ES-I3 (cell line): ENCODE data around the gene IFNE.
"Not testable (repeated sequence)": the region's sequence is repeated elsewhere in the genome, so short reads cannot be mapped to it uniquely, and the experiment has no call there.

Experiments
- H3K36me3 ChIP-seq: 2 replicates; pipeline ENCODE4 v1.6.1; 2013; ENCODE audit warnings: mild to moderate bottlenecking, low read length, control low read depth, moderate library complexity; ENCODE audit not compliant: insufficient read depth
- H3K4me1 ChIP-seq: 2 replicates; pipeline ENCODE4 v1.6.1; 2013; ENCODE audit warnings: mild to moderate bottlenecking, control low read depth, low read length; ENCODE audit not compliant: insufficient read depth
- H3K9ac ChIP-seq: 2 replicates; pipeline ENCODE4 v1.6.1; 2013; ENCODE audit warnings: low read depth, mild to moderate bottlenecking, low read length, moderate library complexity
- H3K9me3 ChIP-seq: 2 replicates; pipeline ENCODE4 v1.6.1; 2013; ENCODE audit warnings: mild to moderate bottlenecking, low read length, moderate library complexity; ENCODE audit not compliant: control insufficient read depth, insufficient read depth

IFNE gene

DNA sequence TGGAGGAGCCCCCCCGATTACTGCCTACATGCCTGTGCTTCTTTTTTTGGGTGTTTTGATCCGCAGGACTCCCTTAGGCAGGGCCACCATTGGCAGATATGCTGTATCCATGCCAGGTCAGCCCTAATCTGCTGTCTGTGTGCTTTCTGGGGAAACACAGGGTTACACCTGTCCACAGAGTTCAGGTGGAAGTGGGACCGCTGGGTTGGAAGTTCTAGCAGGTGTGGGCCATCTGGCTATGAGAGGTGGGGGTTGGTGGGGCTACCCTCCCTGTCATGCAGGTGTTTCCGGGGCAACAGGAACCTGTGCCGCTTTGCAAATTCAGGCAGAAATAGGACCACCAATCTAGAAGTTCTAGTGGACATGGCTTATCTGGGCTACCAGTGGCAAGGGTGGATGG lies 17.0 kb downstream of the IFNE start:
- H3K9ac ChIP-seq, result no peak overlapping the region
- no peaks in the 10 kb centered on the region for H3K4me1 ChIP-seq
- H3K9me3 ChIP-seq, result peaks cover 4% of the 10 kb centered on the region
- no peaks in the 10 kb centered on the region for H3K36me3 ChIP-seq

DNA sequence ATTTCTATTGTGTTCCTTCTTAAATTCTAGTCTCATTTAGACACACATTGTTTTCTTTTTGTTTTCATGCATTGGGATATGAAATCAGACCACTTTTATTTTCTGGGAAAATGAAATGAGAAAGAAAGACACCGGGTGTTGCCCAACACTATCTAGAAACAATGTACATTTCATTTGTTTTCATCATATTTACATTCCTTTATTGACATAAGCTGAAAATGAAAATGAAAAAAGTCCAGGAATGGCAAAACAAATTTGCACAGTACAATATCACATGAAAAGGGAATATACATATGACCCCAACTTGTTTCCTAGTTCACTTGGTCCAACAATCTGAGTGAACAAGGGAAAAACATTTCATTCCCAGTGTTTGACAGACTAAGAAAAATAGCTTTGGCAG lies 20.7 kb downstream of the IFNE start:
- no peak overlapping the region for H3K9ac ChIP-seq

DNA sequence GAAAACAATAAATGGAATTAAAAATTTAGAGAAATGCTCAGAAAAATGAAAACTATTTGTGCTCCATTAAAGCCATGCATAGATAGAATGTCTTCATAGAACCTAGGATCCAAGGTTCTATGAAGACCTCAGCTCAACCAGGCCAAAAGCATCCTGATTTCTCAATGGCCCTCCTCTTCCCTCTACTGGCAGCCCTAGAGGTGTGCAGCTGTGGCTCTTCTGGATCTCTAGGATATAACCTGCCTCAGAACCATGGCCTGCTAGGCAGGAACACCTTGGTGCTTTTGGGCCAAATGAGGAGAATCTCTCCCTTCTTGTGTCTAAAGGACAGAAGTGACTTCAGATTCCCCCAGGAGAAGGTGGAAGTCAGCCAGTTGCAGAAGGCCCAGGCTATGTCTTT lies 26.8 kb downstream of the IFNE start:
- Histone ChIP-seq H3K9me3 (no peaks in the 10 kb centered on the region), H3K9ac (no peak overlapping the region), H3K36me3 (no peaks in the 10 kb centered on the region), H3K4me1 (peaks cover 6% of the 10 kb centered on the region)

More for the DNA sequence above, 20.7 kb downstream of the IFNE start:
- Histone ChIP-seq H3K4me1 (no peaks in the 10 kb centered on the region), H3K36me3 (no peaks in the 10 kb centered on the region), H3K9me3 (peaks cover 4% of the 10 kb centered on the region)

- Histone ChIP-seq H3K36me3 (no peaks in the 10 kb centered on the region), H3K9me3 (no peaks in the 10 kb centered on the region), H3K9ac (no peak overlapping the region), H3K4me1 (peaks cover 6% of the 10 kb centered on the region)
Observed at GRCh38 chr9:21454149-21454548, 28.0 kb downstream of the IFNE start.

DNA sequence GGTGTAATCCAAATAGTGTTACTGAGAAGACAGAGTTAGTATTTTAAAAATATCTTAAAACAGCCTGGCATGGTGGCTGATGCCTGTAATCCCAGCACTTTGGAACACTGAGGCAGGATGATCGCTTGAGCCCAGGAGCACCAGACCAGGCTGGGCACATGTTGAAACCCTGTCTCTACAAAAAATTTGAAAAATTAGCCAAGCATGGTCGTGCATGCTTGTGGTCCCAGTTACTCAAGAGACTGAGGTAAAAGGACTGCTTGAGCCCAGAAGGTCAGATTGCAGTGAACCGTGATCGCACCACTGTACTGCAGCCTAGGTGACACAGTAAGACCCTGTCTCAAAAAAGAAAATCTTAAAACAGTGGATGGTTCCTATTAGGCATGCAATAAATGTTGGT lies 29.4 kb downstream of the IFNE start:
- Histone ChIP-seq H3K36me3 (no peaks in the 10 kb centered on the region), H3K9ac (no peak overlapping the region), H3K9me3 (no peaks in the 10 kb centered on the region), H3K4me1 (peaks cover 6% of the 10 kb centered on the region)

DNA sequence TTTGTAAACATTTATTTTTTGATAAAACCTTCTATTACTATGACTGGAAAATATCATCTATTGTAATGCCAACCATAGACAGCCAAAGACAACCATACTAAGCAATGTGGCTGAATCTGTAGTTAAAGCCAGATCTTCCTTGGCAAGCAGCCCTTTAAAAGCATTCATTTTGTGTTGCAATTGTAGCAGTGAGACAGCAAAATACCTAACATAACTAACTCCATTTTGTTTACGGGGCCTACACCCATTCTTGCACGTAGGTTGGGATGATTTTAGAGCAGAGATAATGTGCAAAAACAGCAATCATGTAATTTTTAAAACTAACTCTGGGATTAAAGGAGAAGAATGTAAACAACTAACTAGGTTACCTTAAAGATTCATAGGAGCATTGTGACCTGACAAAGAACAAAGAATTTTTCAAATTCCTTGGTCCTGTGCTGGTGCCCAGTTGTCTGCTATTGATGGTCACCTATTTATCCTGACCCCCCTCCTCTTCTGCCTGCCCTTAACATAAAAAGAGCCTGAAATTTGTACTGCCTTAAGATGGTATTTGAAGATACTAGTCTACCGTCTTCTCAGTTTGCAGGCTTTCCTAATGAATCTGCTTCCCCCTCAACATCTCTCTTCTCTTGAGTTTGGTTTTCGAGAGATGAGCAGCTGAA lies 31.2 kb downstream of the IFNE start:
- no peaks in the 10 kb centered on the region for H3K36me3 ChIP-seq
- H3K9ac ChIP-seq, result no peak overlapping the region
- peaks cover 6% of the 10 kb centered on the region for H3K4me1 ChIP-seq
- no peaks in the 10 kb centered on the region for H3K9me3 ChIP-seq

DNA sequence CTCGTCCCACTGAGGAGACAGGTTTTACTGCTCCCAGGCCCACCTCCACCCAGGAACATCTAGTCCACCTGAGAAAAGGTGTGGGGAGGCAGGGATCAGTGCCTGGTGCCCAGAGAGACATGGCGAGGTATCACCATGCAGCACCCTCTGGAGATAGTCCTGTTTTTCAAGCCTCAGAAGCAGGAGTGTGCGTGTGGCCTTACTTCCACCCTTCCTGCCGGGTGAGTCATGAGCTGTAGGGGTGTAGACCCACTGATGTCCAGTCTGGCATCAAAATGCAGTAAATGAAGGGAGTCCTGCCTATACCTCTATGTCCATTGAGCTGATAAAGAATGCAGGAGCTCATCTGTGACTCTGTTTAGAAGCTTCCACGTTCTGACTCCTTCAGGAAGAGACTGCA lies 32.8 kb downstream of the IFNE start:
- H3K9me3 ChIP-seq, H3K4me1 ChIP-seq, H3K36me3 ChIP-seq, H3K9ac ChIP-seq: not testable (repeated sequence)

- no peaks in the 10 kb centered on the region for H3K9me3 ChIP-seq
- H3K9ac ChIP-seq, result no peak overlapping the region
- H3K4me1 ChIP-seq, result no peaks in the 10 kb centered on the region
- H3K36me3 ChIP-seq, result no peaks in the 10 kb centered on the region
Observed at GRCh38 chr9:21443849-21444625, 38.1 kb downstream of the IFNE start.

DNA sequence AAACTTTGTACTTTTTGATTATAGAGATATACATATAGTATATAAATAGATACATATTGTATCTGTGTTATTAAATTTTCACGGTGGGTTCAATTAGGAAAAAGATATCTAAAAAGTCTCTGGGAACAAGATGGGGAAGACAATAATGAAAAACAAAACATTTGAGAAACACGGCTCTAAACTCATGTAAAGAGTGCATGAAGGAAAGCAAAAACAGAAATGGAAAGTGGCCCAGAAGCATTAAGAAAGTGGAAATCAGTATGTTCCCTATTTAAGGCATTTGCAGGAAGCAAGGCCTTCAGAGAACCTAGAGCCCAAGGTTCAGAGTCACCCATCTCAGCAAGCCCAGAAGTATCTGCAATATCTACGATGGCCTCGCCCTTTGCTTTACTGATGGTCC lies 42.0 kb downstream of the IFNE start, which contains the start of gene IFNA1:
Gene IFNA1 (plus strand): TSS at position 301 of the 400 bp plus-strand sequence. CDS start 69 bp downstream, at position 370.
- H3K36me3 ChIP-seq, result no peaks in the 10 kb centered on the region
- no peaks in the 10 kb centered on the region for H3K4me1 ChIP-seq
- no peak within 1 kb of the TSS for H3K9ac ChIP-seq
- no peaks in the 10 kb centered on the region for H3K9me3 ChIP-seq

- H3K4me1 ChIP-seq, H3K9ac ChIP-seq, H3K9me3 ChIP-seq, H3K36me3 ChIP-seq: not testable (repeated sequence)
Observed at GRCh38 chr9:21435015-21435383, 47.1 kb downstream of the IFNE start.

GRCh38 chr9:21434202-21435014 lies 47.7 kb downstream of the IFNE start:
- Histone ChIP-seq H3K36me3 (no peaks in the 10 kb centered on the region), H3K4me1 (peaks cover under 1% of the 10 kb centered on the region; the same call in 1 of the 2 replicates), H3K9me3 (no peaks in the 10 kb centered on the region), H3K9ac (no peak overlapping the region)

- Histone ChIP-seq H3K4me1 (peaks cover 9% of the 10 kb centered on the region; the same call in 1 of the 2 replicates), H3K9ac (no peak overlapping the region), H3K9me3 (no peaks in the 10 kb centered on the region), H3K36me3 (no peaks in the 10 kb centered on the region)
Observed at GRCh38 chr9:21432672-21433425, 49.3 kb downstream of the IFNE start.
